H1 (cell line): ENCODE results near the gene STX8.

Experiments used
- BRCA1 ChIP-seq: IDR thresholded peaks from 2 replicates; pipeline ENCODE4 v1.6.1; 2012; ENCODE audit warnings: low read depth, low read length, improper control_type of control experiment
- CBX5 ChIP-seq: fragments of 300-800, 300-1000 bp; sonication (generic); IDR thresholded peaks from 2 replicates; pipeline ENCODE4 v1.7.1; 2016; ENCODE audit warnings: antibody characterized with exemption, low read length, low read depth
- CEBPB ChIP-seq: IDR thresholded peaks from 2 replicates; pipeline ENCODE4 v1.6.1; 2012; ENCODE audit warnings: low read depth, low read length
- MAFK ChIP-seq: IDR thresholded peaks from 2 replicates; pipeline ENCODE4 v1.6.1; 2012; ENCODE audit warnings: low read depth, mild to moderate bottlenecking, improper control_type of control experiment, low read length
- POLR2A ChIP-seq, 2 experiments: IDR thresholded peaks; 1 replicate in 1 of 2; 2 replicates in 1 of 2; pipeline ENCODE4 v1.6.1; 2011; ENCODE audit warnings: low read depth in 2 of 2, low read length in 2 of 2, mild to moderate bottlenecking in 2 of 2; ENCODE audit errors: control extremely low read depth in 1 of 2
- POLR2AphosphoS5 ChIP-seq: IDR thresholded peaks from 2 replicates; pipeline ENCODE4 v1.6.1; 2011; ENCODE audit warnings: low read depth, low read length
- TF ChIP-seq, protein P1 (sequence below), 3 experiments: IDR thresholded peaks; 1 replicate in 2 of 3; 2 replicates in 1 of 3; pipeline versions ENCODE4 v1.5.1 to v1.6.1; 2011; ENCODE audit warnings: low read length in 3 of 3, mild to moderate bottlenecking in 3 of 3, inconsistent platforms in 2 of 3, low read depth in 1 of 3, moderate library complexity in 1 of 3; ENCODE audit not compliant: insufficient read depth in 1 of 3; ENCODE audit errors: control extremely low read depth in 1 of 3

DNA sequence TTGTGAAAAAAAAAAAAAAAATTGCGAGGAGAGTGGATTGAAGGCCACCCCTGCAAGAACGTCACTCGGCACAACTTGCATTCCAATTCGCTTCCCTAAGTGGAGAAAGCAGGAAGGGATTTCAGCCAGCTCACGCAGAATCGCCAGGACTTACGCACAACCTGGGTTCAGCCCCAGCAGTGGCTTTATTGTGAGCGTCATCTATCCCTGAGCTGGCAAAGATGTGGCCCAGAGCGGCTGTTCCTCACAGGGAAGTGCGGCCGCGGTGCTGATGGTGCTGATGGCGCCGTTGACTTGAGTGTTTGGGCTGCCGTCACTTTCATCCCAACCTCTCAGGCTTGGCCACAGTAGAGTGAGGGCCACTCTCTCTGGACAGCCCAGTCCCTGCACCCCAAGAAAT lies 356.7 kb downstream of the STX8 start:
- TF ChIP-seq CBX5 (no peak), POLR2A (IDR thresholded peaks at IDR 0.05; ENCODE audit: control extremely low read depth in 1 of 2, low read depth in 2 of 2, low read length in 2 of 2) (no peak), POLR2AphosphoS5 (no peak), CEBPB (no peak), MAFK (no peak), BRCA1 (no peak)
- TF ChIP-seq, protein P1, sequence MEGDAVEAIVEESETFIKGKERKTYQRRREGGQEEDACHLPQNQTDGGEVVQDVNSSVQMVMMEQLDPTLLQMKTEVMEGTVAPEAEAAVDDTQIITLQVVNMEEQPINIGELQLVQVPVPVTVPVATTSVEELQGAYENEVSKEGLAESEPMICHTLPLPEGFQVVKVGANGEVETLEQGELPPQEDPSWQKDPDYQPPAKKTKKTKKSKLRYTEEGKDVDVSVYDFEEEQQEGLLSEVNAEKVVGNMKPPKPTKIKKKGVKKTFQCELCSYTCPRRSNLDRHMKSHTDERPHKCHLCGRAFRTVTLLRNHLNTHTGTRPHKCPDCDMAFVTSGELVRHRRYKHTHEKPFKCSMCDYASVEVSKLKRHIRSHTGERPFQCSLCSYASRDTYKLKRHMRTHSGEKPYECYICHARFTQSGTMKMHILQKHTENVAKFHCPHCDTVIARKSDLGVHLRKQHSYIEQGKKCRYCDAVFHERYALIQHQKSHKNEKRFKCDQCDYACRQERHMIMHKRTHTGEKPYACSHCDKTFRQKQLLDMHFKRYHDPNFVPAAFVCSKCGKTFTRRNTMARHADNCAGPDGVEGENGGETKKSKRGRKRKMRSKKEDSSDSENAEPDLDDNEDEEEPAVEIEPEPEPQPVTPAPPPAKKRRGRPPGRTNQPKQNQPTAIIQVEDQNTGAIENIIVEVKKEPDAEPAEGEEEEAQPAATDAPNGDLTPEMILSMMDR (IDR thresholded peaks at IDR 0.05; ENCODE audit: control extremely low read depth in 1 of 3, insufficient read depth in 1 of 3, low read depth in 1 of 3, low read length in 3 of 3), result no peak
